ENCODE measurements around the gene SMYD3. TPM values are rescaled to one million over a fixed set of nuclear protein-coding genes. Genes with fewer than 3 reads are reported as not detected.

The SMYD3 gene
- polyA plus RNA-seq, 1 donor from 2014 or later = 48.6 TPM

DNA sequence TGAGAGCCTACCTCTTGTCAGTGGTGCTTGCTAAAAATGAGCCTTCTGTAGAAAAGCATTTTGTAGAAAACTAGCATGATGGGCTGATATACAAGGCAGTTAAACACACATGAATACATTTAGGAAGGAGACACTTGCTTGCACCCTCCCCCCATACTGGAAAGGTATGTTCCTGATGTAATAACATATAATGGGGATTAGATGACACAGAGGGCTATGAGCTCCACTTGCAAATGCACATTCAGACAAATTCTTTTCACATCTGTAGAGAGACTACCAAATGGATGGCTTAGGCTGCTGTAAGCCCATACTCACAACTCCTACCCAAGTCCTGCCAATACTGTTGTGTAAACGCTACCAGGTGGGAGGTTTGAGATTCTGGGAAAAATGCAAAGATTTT, 634.0 kb downstream of the SMYD3 start:
- Histone ChIP-seq H3K4me3 (ENCODE audit: low read length) (no peak overlapping the region), H3K4me2 (ENCODE audit: low read length) (no peak overlapping the region), H3K36me3 (ENCODE audit: insufficient read depth, low read length) (no peaks in the 10 kb centered on the region), H3F3A (ENCODE audit: insufficient read depth, low read length, poor library complexity, severe bottlenecking) (no peaks in the 10 kb centered on the region), H3K27me3 (ENCODE audit: insufficient read depth, low read depth, low read length) (no peaks in the 10 kb centered on the region), H4K20me1 (ENCODE audit: insufficient read depth) (no peaks in the 10 kb centered on the region), H3K79me2 (replicated peaks; ENCODE audit: insufficient read depth, low read length) (no peaks in the 10 kb centered on the region), H3K9ac (ENCODE audit: low read length) (no peak overlapping the region), H3K9me2 (ENCODE audit: insufficient read depth, low read length) (no peaks in the 10 kb centered on the region), H2AFZ (ENCODE audit: low read depth, low read length) (no peak overlapping the region), H3K27ac (ENCODE audit: low read length) (no peak overlapping the region), H3K9me3 (ENCODE audit: low read length) (no peaks in the 10 kb centered on the region)
- TF ChIP-seq SMC3 (conservative IDR thresholded peaks at IDR 0.05; ENCODE audit: poor library complexity) (no peak), EZH2 (IDR thresholded peaks at IDR 0.05; ENCODE audit: borderline replicate concordance, insufficient read depth, low read length, poor library complexity, severe bottlenecking) (no peak), EP300 (conservative IDR thresholded peaks at IDR 0.05; ENCODE audit: poor library complexity, severe bottlenecking) (no peak), TAF1 (IDR thresholded peaks at IDR 0.05; ENCODE audit: low read depth) (no peak), MXI1 (conservative IDR thresholded peaks at IDR 0.05; ENCODE audit: poor library complexity, severe bottlenecking) (no peak), POLR2AphosphoS5 (IDR thresholded peaks at IDR 0.05) (no peak), RAD21 (conservative IDR thresholded peaks at IDR 0.05) (no peak)
- TF ChIP-seq, protein P1, sequence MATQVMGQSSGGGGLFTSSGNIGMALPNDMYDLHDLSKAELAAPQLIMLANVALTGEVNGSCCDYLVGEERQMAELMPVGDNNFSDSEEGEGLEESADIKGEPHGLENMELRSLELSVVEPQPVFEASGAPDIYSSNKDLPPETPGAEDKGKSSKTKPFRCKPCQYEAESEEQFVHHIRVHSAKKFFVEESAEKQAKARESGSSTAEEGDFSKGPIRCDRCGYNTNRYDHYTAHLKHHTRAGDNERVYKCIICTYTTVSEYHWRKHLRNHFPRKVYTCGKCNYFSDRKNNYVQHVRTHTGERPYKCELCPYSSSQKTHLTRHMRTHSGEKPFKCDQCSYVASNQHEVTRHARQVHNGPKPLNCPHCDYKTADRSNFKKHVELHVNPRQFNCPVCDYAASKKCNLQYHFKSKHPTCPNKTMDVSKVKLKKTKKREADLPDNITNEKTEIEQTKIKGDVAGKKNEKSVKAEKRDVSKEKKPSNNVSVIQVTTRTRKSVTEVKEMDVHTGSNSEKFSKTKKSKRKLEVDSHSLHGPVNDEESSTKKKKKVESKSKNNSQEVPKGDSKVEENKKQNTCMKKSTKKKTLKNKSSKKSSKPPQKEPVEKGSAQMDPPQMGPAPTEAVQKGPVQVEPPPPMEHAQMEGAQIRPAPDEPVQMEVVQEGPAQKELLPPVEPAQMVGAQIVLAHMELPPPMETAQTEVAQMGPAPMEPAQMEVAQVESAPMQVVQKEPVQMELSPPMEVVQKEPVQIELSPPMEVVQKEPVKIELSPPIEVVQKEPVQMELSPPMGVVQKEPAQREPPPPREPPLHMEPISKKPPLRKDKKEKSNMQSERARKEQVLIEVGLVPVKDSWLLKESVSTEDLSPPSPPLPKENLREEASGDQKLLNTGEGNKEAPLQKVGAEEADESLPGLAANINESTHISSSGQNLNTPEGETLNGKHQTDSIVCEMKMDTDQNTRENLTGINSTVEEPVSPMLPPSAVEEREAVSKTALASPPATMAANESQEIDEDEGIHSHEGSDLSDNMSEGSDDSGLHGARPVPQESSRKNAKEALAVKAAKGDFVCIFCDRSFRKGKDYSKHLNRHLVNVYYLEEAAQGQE (IDR thresholded peaks at IDR 0.05; ENCODE audit: borderline replicate concordance) = no peak
- TF ChIP-seq, protein P2, sequence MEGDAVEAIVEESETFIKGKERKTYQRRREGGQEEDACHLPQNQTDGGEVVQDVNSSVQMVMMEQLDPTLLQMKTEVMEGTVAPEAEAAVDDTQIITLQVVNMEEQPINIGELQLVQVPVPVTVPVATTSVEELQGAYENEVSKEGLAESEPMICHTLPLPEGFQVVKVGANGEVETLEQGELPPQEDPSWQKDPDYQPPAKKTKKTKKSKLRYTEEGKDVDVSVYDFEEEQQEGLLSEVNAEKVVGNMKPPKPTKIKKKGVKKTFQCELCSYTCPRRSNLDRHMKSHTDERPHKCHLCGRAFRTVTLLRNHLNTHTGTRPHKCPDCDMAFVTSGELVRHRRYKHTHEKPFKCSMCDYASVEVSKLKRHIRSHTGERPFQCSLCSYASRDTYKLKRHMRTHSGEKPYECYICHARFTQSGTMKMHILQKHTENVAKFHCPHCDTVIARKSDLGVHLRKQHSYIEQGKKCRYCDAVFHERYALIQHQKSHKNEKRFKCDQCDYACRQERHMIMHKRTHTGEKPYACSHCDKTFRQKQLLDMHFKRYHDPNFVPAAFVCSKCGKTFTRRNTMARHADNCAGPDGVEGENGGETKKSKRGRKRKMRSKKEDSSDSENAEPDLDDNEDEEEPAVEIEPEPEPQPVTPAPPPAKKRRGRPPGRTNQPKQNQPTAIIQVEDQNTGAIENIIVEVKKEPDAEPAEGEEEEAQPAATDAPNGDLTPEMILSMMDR (IDR thresholded peaks at IDR 0.05; ENCODE audit: poor library complexity, severe bottlenecking) = no peak

DNA sequence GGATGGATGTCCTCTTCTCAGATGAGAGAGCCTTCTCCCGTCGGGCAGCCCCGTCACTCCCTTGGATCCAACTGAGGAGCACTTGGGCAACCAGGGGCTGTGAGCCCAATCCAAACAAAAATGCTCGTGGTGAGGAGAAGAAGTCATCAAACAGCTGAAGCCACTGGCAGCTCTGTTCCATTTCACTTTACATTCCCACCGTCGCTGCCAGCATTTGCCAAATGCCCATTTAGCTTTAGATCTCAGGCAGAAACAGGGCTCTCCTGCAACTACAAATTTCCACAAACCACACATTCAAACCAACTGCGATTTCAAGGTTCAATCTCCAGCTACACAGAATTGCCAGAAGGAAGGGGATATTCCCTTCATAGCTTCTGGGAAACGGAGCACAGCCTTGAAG, 634.6 kb downstream of the SMYD3 start:
- Histone ChIP-seq H3K79me2 (replicated peaks; ENCODE audit: insufficient read depth, low read length) (no peaks in the 10 kb centered on the region), H3K27ac (ENCODE audit: low read length) (no peak overlapping the region), H3K9me2 (ENCODE audit: insufficient read depth, low read length) (no peaks in the 10 kb centered on the region), H3K9me3 (ENCODE audit: low read length) (no peaks in the 10 kb centered on the region), H3K9ac (ENCODE audit: low read length) (no peak overlapping the region), H3F3A (ENCODE audit: insufficient read depth, low read length, poor library complexity, severe bottlenecking) (no peaks in the 10 kb centered on the region), H3K4me2 (ENCODE audit: low read length) (no peak overlapping the region), H4K20me1 (ENCODE audit: insufficient read depth) (no peaks in the 10 kb centered on the region), H2AFZ (ENCODE audit: low read depth, low read length) (no peak overlapping the region), H3K4me3 (ENCODE audit: low read length) (no peak overlapping the region), H3K27me3 (ENCODE audit: insufficient read depth, low read depth, low read length) (no peaks in the 10 kb centered on the region), H3K36me3 (ENCODE audit: insufficient read depth, low read length) (no peaks in the 10 kb centered on the region)
- no peak for TF ChIP-seq RAD21 (conservative IDR thresholded peaks at IDR 0.05)
- no peak for TF ChIP-seq SMC3 (conservative IDR thresholded peaks at IDR 0.05; ENCODE audit: poor library complexity)
- TF ChIP-seq EP300 (conservative IDR thresholded peaks at IDR 0.05; ENCODE audit: poor library complexity, severe bottlenecking) = no peak
- no peak for TF ChIP-seq TAF1 (IDR thresholded peaks at IDR 0.05; ENCODE audit: low read depth)
- no peak for TF ChIP-seq POLR2AphosphoS5 (IDR thresholded peaks at IDR 0.05)
- no peak for TF ChIP-seq EZH2 (IDR thresholded peaks at IDR 0.05; ENCODE audit: borderline replicate concordance, insufficient read depth, low read length, poor library complexity, severe bottlenecking)
- TF ChIP-seq, protein P1 (IDR thresholded peaks at IDR 0.05; ENCODE audit: borderline replicate concordance) = no peak
- TF ChIP-seq MXI1 (conservative IDR thresholded peaks at IDR 0.05; ENCODE audit: poor library complexity, severe bottlenecking) = no peak
- TF ChIP-seq, protein P2 (IDR thresholded peaks at IDR 0.05; ENCODE audit: poor library complexity, severe bottlenecking) = no peak

Measured in neural cell (in vitro differentiated cells).